HepG2 (cell line): ENCODE data around the gene SLC1A5. TPM values are rescaled to one million over a fixed set of nuclear protein-coding genes. Genes with fewer than 3 reads are reported as not detected.

Experiments
- E2F5 ChIP-seq: sonication (generic); formaldehyde crosslinking; conservative IDR thresholded peaks from 2 replicates; pipeline ENCODE4 v1.4.0; 2020; ENCODE audit warnings: missing genetic modification reagents
- MAFG ChIP-seq: sonication (generic); formaldehyde crosslinking; IDR thresholded peaks from 2 replicates; pipeline ENCODE4 v1.5.1; 2020; ENCODE audit warnings: mild to moderate bottlenecking, missing genetic modification reagents
- MIXL1 ChIP-seq: IDR thresholded peaks from 2 replicates; pipeline ENCODE4 v1.6.1; 2016
- MTERF4 ChIP-seq: sonication (generic); formaldehyde crosslinking; IDR thresholded peaks from 2 replicates; pipeline ENCODE4 v1.8.0; 2023; ENCODE audit warnings: mild to moderate bottlenecking, missing genetic modification reagents
- PAF1 ChIP-seq: IDR thresholded peaks from 2 replicates; pipeline ENCODE4 v1.6.1; 2016; ENCODE audit warnings: missing genetic modification reagents, missing compliant biosample characterization
- POLR2A ChIP-seq, 2 experiments: IDR thresholded peaks; 2 replicates each; pipeline ENCODE4 v1.6.1; 2011; ENCODE audit warnings: low read depth in 2 of 2, low read length in 2 of 2, mild to moderate bottlenecking in 1 of 2, moderate library complexity in 1 of 2; ENCODE audit not compliant: insufficient read depth in 1 of 2
- RFX1 ChIP-seq: fragments of 450-650 bp; IDR thresholded peaks from 2 replicates; pipeline ENCODE4 v1.6.1; 2017
- SIX1 ChIP-seq: sonication (generic); formaldehyde crosslinking; IDR thresholded peaks from 2 replicates; pipeline ENCODE4 v1.4.0; 2020; ENCODE audit warnings: missing genetic modification reagents, borderline replicate concordance
- STAG1 ChIP-seq: sonication (generic); formaldehyde crosslinking; IDR thresholded peaks from 2 replicates; pipeline ENCODE4 v1.4.0; 2020; ENCODE audit warnings: missing genetic modification reagents
- ZBED4 ChIP-seq: sonication (generic); formaldehyde crosslinking; IDR thresholded peaks from 2 replicates; pipeline ENCODE4 v1.4.0; 2020; ENCODE audit warnings: missing genetic modification reagents, borderline replicate concordance
- ZBTB26 ChIP-seq: IDR thresholded peaks from 2 replicates; pipeline ENCODE4 v1.6.1; 2016; ENCODE audit warnings: missing compliant biosample characterization, missing genetic modification reagents, borderline replicate concordance
- ZBTB7A ChIP-seq: sonication (generic); formaldehyde crosslinking; IDR thresholded peaks from 2 replicates; pipeline ENCODE4 v1.8.0; 2022; ENCODE audit warnings: mild to moderate bottlenecking, missing genetic modification reagents
- ZC3H4 ChIP-seq: sonication (generic); formaldehyde crosslinking; IDR thresholded peaks from 2 replicates; pipeline ENCODE4 v1.4.0; 2020; ENCODE audit warnings: missing genetic modification reagents, borderline replicate concordance
- ZNF253 ChIP-seq: sonication (generic); formaldehyde crosslinking; IDR thresholded peaks from 2 replicates; pipeline ENCODE4 v1.8.0; 2022; ENCODE audit warnings: mild to moderate bottlenecking, missing genetic modification reagents, borderline replicate concordance
- ZNF354B ChIP-seq: sonication (generic); formaldehyde crosslinking; IDR thresholded peaks from 2 replicates; pipeline ENCODE4 v1.8.0; 2022; ENCODE audit warnings: mild to moderate bottlenecking, missing genetic modification reagents
- ZNF639 ChIP-seq: conservative IDR thresholded peaks from 2 replicates; pipeline ENCODE4 v1.6.1; 2018; ENCODE audit warnings: missing genetic modification reagents
- ZNF7 ChIP-seq: IDR thresholded peaks from 2 replicates; pipeline ENCODE4 v1.6.1; 2016; ENCODE audit warnings: missing biosample characterization, missing genetic modification reagents
- ZNF740 ChIP-seq: sonication (generic); formaldehyde crosslinking; IDR thresholded peaks from 2 replicates; pipeline ENCODE4 v1.4.0; 2020; ENCODE audit warnings: missing genetic modification reagents
- ZNF782 ChIP-seq: sonication (generic); formaldehyde crosslinking; IDR thresholded peaks from 2 replicates; pipeline ENCODE4 v1.4.0; 2020; ENCODE audit warnings: missing genetic modification reagents, mild to moderate bottlenecking, borderline replicate concordance
- ZSCAN5A ChIP-seq: sonication (generic); formaldehyde crosslinking; IDR thresholded peaks from 2 replicates; pipeline ENCODE4 v1.8.0; 2022; ENCODE audit warnings: mild to moderate bottlenecking, missing genetic modification reagents, borderline replicate concordance
- polyA plus RNA-seq, 8 experiments: library from polyadenylated mRNA; depleted of rRNA in 3 of 8; stranded (reverse) in 7 of 8; unstranded in 1 of 8; fragments of >200 nt; fragmentation: Illumina TruSeq in 4 of 8; extraction: Trizol in 4 of 8; gene quantifications; 2 replicates each; pipeline versions ENCODE4 v1.2.1 to v1.2.3, GENCODE V29; 2011 to 2016; ENCODE audit warnings: low read depth in 4 of 8, missing spikeins in 1 of 8, mixed read lengths in 1 of 8; ENCODE audit not compliant: insufficient read depth in 1 of 8
- total RNA-seq, 5 experiments: library from RNA; depleted of rRNA; stranded (reverse); fragments of >200 nt; fragmentation: Illumina TruSeq; extraction: Trizol; gene quantifications; 2 replicates each; pipeline ENCODE4 v1.2.3, GENCODE V29; 2016; ENCODE audit warnings: low read depth in 1 of 5

The SLC1A5 gene
- total and polyA plus RNA-seq, 2 of the 13 experiments (the other 11 are each of a cell fraction or from before 2014, with no cell fraction given): 120 to 159 TPM

- TF ChIP-seq ZNF354B (CRISPR knock-in tag) (no peak), ZNF782 (CRISPR knock-in tag) (no peak), STAG1 (CRISPR knock-in tag) (no peak), ZBTB26 (CRISPR knock-in tag) (no peak), RFX1 (peak; percentile 63), ZNF253 (CRISPR knock-in tag) (no peak), ZC3H4 (CRISPR knock-in tag) (no peak), MTERF4 (CRISPR knock-in tag) (no peak), ZNF740 (CRISPR knock-in tag) (0 out of 2 replicates have a peak, but pooled peaks have one; percentile 25), POLR2A (IDR thresholded peaks at IDR 0.05; ENCODE audit: insufficient read depth in 1 of 2, low read depth in 2 of 2, low read length in 2 of 2) (peak in 1 of 2 experiments; percentile 55; a peak in 2 of 4 replicates), PAF1 (CRISPR knock-in tag) (no peak), MIXL1 (CRISPR knock-in tag) (no peak), ZNF639 (CRISPR knock-in tag) (no peak), MAFG (CRISPR knock-in tag) (no peak), ZNF7 (CRISPR knock-in tag) (no peak), SIX1 (CRISPR knock-in tag) (no peak), ZBTB7A (CRISPR knock-in tag) (0 out of 2 replicates have a peak, but pooled peaks have one; percentile 63), ZBED4 (CRISPR knock-in tag) (no peak), E2F5 (CRISPR knock-in tag) (no peak), ZSCAN5A (CRISPR knock-in tag) (no peak)
These were observed 41.9 kb downstream of the SLC1A5 start, which contains the start of gene STRN4 (continued) for GRCh38 chr19:46746281-46747057.
